Coronary artery (tissue), 2 donors: ENCODE results near the gene HTRA2.

Source experiments
- DNase-seq: peaks from one replicate; pipeline ENCODE4 v3.0.0-alpha.2; 2017; ENCODE audit warnings: low spot score
- H3K27ac ChIP-seq, 2 donors: fragments of 200-600 bp; sonication (generic); one replicate each; pipeline ENCODE4 v1.5.1; 2016 to 2019
- H3K4me3 ChIP-seq: fragments of 200-600 bp; sonication (generic); 2 replicates; pipeline ENCODE4 v1.5.1; 2016; ENCODE audit warnings: mild to moderate bottlenecking, moderate library complexity
- TF ChIP-seq, protein P1 (sequence below): fragments of 200-600 bp; sonication (generic); IDR thresholded peaks from one replicate; pipeline ENCODE4 v1.5.1; 2019; ENCODE audit warnings: antibody characterized with exemption

Gene HTRA2

DNA sequence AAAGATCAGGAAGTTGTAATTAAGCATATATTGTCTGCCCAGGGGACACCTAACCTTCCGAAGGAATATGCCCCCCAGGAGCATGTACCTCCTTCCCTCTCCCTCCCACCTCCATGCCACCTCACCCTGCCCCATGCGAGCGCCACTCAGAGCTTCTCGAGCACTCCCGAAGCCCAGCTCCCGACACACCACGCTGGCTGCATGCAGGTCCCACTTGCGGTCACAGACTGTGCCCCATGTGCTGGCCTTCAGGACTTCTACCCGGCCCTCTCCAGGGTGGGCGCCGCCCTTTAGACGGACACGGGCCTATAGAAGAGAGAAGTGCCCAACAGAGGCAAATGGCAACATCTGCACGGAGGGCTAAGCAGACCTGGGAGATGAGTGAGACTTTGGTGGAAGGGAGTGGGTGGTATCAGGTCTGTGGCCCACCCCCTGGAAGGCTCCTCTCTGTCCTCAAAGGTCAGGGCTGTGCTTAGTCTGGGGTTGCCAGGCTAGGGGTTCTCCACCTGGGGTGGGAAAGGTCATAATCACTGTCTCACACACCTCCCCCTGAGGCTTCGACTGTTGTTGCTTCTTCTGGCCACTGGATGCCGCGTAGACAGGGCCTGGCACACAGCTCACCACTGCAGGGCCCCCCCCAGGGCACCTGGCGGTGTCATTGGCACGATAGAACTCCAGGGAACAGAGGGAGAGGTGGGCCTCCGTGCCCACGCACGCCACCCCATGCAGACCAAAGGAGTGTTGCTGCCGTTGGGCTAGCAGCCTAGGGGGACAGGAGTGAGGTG is 6.6 kb downstream of the HTRA2 start:
- Histone ChIP-seq H3K27ac (no peak overlapping the region), H3K4me3 (no peak overlapping the region)
- DNase-seq, result no peak
- TF ChIP-seq, protein P1, sequence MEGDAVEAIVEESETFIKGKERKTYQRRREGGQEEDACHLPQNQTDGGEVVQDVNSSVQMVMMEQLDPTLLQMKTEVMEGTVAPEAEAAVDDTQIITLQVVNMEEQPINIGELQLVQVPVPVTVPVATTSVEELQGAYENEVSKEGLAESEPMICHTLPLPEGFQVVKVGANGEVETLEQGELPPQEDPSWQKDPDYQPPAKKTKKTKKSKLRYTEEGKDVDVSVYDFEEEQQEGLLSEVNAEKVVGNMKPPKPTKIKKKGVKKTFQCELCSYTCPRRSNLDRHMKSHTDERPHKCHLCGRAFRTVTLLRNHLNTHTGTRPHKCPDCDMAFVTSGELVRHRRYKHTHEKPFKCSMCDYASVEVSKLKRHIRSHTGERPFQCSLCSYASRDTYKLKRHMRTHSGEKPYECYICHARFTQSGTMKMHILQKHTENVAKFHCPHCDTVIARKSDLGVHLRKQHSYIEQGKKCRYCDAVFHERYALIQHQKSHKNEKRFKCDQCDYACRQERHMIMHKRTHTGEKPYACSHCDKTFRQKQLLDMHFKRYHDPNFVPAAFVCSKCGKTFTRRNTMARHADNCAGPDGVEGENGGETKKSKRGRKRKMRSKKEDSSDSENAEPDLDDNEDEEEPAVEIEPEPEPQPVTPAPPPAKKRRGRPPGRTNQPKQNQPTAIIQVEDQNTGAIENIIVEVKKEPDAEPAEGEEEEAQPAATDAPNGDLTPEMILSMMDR, result no peak

DNA sequence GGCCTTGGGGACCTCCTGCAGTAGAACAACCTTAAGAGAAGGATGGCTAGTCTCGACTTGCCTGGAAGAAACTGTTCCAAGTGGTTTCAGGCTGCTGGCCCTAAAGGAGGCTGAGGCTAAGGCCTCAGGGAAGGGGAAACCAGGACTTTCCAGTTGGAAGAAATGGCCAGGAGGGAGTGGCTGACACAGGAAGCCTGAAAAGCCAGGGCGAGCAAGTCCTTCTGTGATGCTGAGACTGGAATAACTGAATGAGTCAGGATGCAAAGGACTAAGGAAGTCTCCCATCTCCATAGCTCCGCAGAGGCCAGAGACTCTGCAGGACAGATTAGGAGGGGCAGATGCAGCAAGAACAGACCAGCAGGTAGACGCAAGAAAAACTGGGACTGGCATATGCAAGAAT is 7.4 kb downstream of the HTRA2 start:
- no peak overlapping the region for H3K27ac ChIP-seq
- TF ChIP-seq, protein P1, result no peak
- no peak overlapping the region for H3K4me3 ChIP-seq
- DNase-seq, result no peak

DNA sequence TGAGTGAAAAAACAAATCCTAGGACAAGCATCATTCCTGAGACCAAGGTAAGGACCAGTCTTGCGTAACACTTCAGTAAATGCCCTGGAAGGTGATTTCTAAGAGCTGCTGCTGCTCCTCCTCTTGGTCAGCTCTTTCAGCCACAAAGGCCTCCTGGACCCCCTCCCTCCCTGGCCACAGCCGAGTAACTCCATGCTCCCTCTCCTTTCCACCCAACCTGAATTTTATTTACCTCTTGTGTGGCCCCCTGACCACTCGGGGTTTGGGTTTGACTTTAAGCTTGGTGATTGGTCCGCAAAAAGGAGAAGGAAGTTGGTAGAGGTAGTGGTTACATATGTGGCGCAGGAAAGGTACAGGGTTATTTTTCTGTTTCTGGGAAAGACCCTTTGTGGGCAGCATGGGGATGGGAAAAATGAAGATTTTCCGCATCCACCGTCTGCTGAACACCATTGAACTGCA is 9.2 kb downstream of the HTRA2 start:
- no peak for DNase-seq
- Histone ChIP-seq H3K27ac (no peak overlapping the region), H3K4me3 (no peak overlapping the region)
- TF ChIP-seq, protein P1, result no peak

DNA sequence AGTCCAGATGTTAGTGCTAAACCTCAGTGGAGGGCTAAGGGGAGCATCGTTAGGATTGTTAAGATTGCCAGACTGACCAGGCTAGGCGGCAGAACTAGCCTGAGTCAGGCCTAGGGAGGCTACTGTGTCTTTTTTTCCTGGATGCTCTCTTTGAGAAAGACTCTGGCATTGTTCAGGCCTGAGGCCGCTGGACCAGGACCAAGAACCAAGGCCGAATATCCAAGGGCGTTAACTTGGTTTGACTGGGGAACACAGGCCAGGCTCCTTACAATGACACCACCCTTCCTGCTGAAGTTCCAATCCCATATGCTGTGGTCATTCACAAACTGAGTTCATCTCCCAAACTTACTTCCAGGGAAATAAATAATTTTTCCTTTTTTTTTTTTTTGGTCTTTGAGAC is 10.6 kb downstream of the HTRA2 start:
- no peak for DNase-seq
- TF ChIP-seq, protein P1, result no peak
- Histone ChIP-seq H3K4me3 (no peak overlapping the region), H3K27ac (peak overlapping the region in 1 of 2 donors; percentile 73)

DNA sequence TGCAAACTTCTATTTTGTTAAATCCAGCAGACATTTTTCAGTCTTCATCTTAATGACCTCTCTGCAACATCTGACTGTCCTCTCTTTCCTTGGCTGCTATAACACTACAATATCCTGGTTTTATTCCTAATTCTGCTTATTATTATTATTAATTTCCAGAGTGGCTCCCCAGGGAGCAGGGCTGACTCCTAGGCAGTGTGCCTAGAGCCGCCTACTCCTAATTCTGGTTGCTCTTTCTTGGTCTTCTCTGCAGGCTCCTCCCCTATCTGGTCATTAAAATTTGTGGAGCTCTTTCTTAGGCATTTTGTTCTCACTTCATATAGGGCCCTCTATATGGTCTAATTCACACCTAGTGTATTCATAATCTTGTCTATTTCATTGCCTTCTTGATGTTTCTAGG is 13.2 kb downstream of the HTRA2 start:
- H3K27ac ChIP-seq, result no peak overlapping the region
- DNase-seq, result no peak
- TF ChIP-seq, protein P1, result no peak
- H3K4me3 ChIP-seq, result no peak overlapping the region

DNA sequence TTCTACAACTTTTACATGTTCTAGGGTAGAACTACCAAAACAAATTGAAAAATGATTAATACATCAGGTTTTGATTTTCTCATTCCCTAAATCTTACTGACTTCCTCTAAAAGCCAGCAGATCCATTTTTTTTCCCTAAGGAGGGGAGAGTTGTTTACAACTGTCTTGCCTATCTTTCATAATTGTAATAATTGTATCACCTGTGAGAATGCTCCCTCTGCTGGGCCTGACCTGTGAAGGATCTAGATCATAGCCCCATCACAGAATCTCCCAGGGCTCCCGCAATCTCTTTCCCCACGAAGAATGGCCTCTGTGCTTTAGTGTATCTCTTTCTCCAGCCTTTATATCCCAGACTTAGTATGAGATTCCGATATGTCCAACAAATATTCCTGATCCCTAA is 14.9 kb downstream of the HTRA2 start:
- no peak for DNase-seq
- TF ChIP-seq, protein P1, result no peak
- Histone ChIP-seq H3K27ac (no peak overlapping the region), H3K4me3 (no peak overlapping the region)

DNA sequence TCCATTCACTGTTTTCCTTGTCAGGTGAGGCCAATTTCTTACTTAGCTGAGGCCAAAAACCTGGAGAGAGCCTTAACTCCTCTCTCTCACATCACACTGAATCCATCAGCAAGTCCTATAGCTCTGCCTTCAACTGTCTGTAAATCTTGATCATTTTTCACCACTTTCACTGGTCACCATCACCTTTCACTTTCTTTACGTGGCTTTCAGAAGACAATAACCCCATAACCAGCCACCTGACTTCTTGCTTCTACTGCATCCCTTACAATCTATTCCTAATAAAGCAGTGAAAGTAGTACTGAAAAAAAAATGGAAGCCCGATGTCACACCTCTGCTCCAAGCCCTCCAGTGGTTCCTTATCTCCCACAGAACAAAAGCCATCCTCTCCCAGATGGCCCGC is 16.3 kb downstream of the HTRA2 start:
- peak; percentile 16 for DNase-seq
- Histone ChIP-seq H3K4me3 (no peak overlapping the region), H3K27ac (no peak overlapping the region)
- TF ChIP-seq, protein P1, result no peak
